Keratinocyte (primary cell): ENCODE measurements around the gene PLXNA2.

Experiments
- CTCF ChIP-seq, 3 experiments: IDR thresholded peaks in 1 of 3; conservative IDR thresholded peaks in 1 of 3; optimal IDR thresholded peaks in 1 of 3; 2 replicates in 2 of 3; 3 replicates in 1 of 3; pipeline versions ENCODE3 to v1.5.1; 2011; ENCODE audit warnings: low read length in 3 of 3, mild to moderate bottlenecking in 3 of 3, moderate library complexity in 2 of 3, control low read depth in 1 of 3, inconsistent platforms in 1 of 3; ENCODE audit not compliant: insufficient read depth in 2 of 3; ENCODE audit errors: extremely low read depth in 1 of 3
- EZH2 ChIP-seq: IDR thresholded peaks from one replicate; pipeline ENCODE4 v1.6.1; 2012; ENCODE audit warnings: inconsistent platforms, mild to moderate bottlenecking, low read length, moderate library complexity

- TF ChIP-seq CTCF (optimal IDR thresholded peaks at IDR 0.05 in 1 of 3, IDR thresholded peaks at IDR 0.05 in 1 of 3, conservative IDR thresholded peaks at IDR 0.05 in 1 of 3; ENCODE audit: extremely low read depth in 1 of 3, insufficient read depth in 2 of 3, low read length in 3 of 3) (no peak), EZH2 (no peak)
These were observed 16.2 kb downstream of the PLXNA2 start for GRCh38 chr1:208228026-208228425.
